ENCODE results near the gene CGB5.
"Not testable (repeated sequence)": the region's sequence is repeated elsewhere in the genome, so short reads cannot be mapped to it uniquely, and the experiment has no call there.

The CGB5 gene

GRCh38 chr19:49017041-49017665 is 26.5 kb upstream of the CGB5 start, which contains the start of gene LHB:
Gene LHB (minus strand): TSS chr19:49017091. CDS start chr19:49017081, 10 bp downstream.
- Mint-ChIP-seq H3K36me3 (peaks cover 25% of the 10 kb centered on the region in 2 donors), H3K27ac (peak within 1 kb of the TSS; percentile 57), H3K4me1 (peaks cover 20 to 41% of the 10 kb centered on the region in 2 donors), H3K4me3 (peak within 1 kb of the TSS; percentile 81 to 86), H3K27me3 (peaks cover 5 to 17% of the 10 kb centered on the region in 2 donors), H3K9me3 (no peaks in the 10 kb centered on the region)
- no peak for ATAC-seq (replicated peaks)
- no peak for DNase-seq

DNA sequence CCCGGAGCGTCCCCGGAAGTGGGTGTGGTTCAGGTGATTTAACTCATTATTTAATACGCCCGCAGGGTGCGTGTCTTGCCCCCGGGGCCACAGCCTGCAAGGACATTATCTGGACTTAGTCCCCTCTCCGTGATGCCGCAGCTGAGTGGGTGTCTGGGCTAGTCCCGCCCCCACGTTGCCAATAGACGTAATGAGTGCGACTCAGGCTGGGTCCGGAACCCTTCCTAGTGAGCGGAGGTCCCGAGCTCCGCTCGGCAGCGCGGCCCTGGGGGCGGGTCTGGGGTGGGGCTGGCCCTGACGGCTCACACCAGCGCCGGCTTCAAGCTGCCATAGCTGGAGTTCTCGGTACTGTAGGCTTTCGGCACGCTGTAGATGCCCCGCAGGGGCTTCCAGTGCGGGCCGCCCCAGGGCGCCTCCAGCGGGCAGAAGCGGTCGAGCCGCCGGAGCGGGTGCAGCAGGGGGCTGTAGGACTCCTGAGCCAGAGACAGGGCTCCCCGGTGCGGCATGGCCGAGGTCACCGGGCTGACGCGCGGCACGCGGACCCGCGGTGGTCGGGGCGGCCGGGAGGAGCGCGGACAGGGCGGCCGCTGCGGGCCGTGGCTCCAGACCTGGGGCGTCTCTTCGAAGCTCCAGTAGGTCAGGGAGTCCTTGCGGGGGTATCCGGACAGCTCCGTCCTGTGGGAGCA is 25.8 kb upstream of the CGB5 start:
- DNase-seq (peak; percentile 64), ATAC-seq (replicated peaks) (peak; percentile 79 to 81)
- peak overlapping the region; percentile 57 for H3K27ac Mint-ChIP-seq
- no peaks in the 10 kb centered on the region for H3K9me3 Mint-ChIP-seq
- peak overlapping the region; percentile 81 to 86 for H3K4me3 Mint-ChIP-seq
- peaks cover 20 to 41% of the 10 kb centered on the region in 2 donors for H3K4me1 Mint-ChIP-seq
- peaks cover 22 to 23% of the 10 kb centered on the region in 2 donors for H3K36me3 Mint-ChIP-seq
- peaks cover 5 to 17% of the 10 kb centered on the region in 2 donors for H3K27me3 Mint-ChIP-seq

GRCh38 chr19:49018388-49019241 is 25.0 kb upstream of the CGB5 start:
- peaks cover 20 to 41% of the 10 kb centered on the region in 2 donors for H3K4me1 Mint-ChIP-seq
- H3K9me3 Mint-ChIP-seq, DNase-seq: not testable (repeated sequence)
- peak overlapping the region; percentile 91 for H3K27ac Mint-ChIP-seq
- H3K36me3 Mint-ChIP-seq = peaks cover 18 to 22% of the 10 kb centered on the region in 2 donors
- peaks cover 5 to 17% of the 10 kb centered on the region in 2 donors for H3K27me3 Mint-ChIP-seq
- H3K4me3 Mint-ChIP-seq = peak overlapping the region; percentile 81 to 86
- peak in 1 of 2 donors; percentile 20 for ATAC-seq (replicated peaks)

GRCh38 chr19:49019242-49019932 is 24.3 kb upstream of the CGB5 start:
- DNase-seq (peak; percentile 48), ATAC-seq (replicated peaks) (peak; percentile 53 to 62)
- H3K4me3 Mint-ChIP-seq = peak overlapping the region; percentile 81 to 86
- H3K27ac Mint-ChIP-seq = peak overlapping the region; percentile 91
- H3K36me3 Mint-ChIP-seq = peaks cover 12 to 16% of the 10 kb centered on the region in 2 donors
- no peaks in the 10 kb centered on the region for H3K9me3 Mint-ChIP-seq
- H3K4me1 Mint-ChIP-seq = peaks cover 20 to 41% of the 10 kb centered on the region in 2 donors
- peaks cover 5 to 17% of the 10 kb centered on the region in 2 donors for H3K27me3 Mint-ChIP-seq

DNA sequence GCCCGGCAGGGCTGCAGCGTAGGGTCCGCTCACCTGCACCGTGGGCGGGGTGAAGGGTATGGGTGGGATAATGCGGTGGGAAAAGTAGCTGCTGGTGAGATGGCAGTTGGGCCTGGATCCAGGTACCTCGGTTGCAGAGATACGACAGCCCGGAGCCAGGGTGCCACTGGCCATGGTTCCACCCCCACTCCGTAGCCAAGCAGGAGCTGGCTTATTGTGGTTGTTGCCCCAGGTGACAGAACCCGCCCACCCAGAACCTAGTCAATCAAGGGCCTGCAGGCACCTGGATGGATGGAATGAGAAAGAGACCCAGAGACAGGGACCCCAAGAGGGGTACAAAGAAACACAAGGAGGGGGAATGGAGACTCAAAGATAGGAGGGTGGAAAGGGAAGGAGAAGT is 23.3 kb upstream of the CGB5 start:
- ATAC-seq (replicated peaks) = no peak
- no peak for DNase-seq
- Mint-ChIP-seq H3K4me3 (no peak overlapping the region), H3K9me3 (no peaks in the 10 kb centered on the region), H3K27me3 (peaks cover 5 to 17% of the 10 kb centered on the region in 2 donors), H3K36me3 (peaks cover 12% of the 10 kb centered on the region in 2 donors), H3K27ac (no peak overlapping the region), H3K4me1 (peaks cover 20 to 41% of the 10 kb centered on the region in 2 donors)

- Mint-ChIP-seq H3K4me1 (peaks cover 20 to 41% of the 10 kb centered on the region in 2 donors), H3K4me3 (no peak overlapping the region), H3K36me3 (peaks cover 4 to 6% of the 10 kb centered on the region in 2 donors), H3K27me3 (peaks cover 5 to 23% of the 10 kb centered on the region in 2 donors), H3K9me3 (no peaks in the 10 kb centered on the region), H3K27ac (no peak overlapping the region)
- no peak for ATAC-seq (replicated peaks)
- DNase-seq = no peak
These were observed 22.4 kb upstream of the CGB5 start for GRCh38 chr19:49020931-49021895.

DNA sequence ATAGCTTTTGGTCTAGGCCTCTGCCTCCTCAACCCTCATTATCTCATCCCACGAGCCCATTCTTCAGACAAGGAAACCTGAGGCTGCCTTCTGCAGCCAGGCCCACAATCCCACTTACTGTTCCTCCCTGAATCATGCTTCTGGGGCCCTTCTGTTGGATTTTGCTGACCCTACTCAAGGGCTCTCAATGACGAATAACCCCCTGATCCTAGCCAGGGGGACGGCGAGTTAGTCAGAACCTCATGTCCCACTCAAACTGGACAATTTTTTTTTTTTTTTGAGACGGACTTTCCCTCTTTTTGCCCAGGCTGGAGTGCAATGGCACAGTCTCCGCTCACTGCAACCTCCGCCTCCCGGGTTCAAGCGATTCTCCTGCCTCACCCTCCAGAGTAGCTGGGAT is 21.5 kb upstream of the CGB5 start:
- Mint-ChIP-seq H3K27ac (no peak overlapping the region), H3K4me3 (no peak overlapping the region), H3K27me3 (peaks cover 5 to 23% of the 10 kb centered on the region in 2 donors), H3K9me3 (no peaks in the 10 kb centered on the region), H3K4me1 (peaks cover 20 to 36% of the 10 kb centered on the region in 2 donors), H3K36me3 (no peaks in the 10 kb centered on the region)
- no peak for ATAC-seq (replicated peaks)
- no peak for DNase-seq

DNA sequence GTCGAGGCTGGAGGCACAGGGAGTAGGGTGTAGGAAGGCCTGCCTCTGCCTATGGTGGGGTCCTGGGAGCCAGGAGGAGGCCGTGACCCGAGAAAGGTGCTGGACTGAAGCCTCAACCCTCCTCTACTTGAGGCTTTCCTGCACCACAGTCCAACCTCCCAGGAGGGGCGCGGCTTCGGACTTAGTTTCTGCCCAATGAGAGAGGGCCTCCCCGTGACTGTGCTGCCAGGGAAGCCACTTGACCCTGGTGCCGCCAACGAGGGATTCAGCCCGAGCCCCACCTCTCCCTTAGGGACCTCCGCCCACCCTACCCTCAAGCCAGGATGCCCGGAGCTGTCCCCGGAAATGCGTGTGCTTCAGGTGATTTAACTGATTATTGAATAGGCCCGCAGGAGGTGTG is 19.4 kb upstream of the CGB5 start, which contains the start of gene CGB3:
Gene CGB3, minus strand, starts transcription at position 101 of the 400 bp plus-strand sequence. CDS start 362 bp downstream, outside the sequence.
- not testable (repeated sequence) for H3K9me3 Mint-ChIP-seq, H3K4me3 Mint-ChIP-seq

DNA sequence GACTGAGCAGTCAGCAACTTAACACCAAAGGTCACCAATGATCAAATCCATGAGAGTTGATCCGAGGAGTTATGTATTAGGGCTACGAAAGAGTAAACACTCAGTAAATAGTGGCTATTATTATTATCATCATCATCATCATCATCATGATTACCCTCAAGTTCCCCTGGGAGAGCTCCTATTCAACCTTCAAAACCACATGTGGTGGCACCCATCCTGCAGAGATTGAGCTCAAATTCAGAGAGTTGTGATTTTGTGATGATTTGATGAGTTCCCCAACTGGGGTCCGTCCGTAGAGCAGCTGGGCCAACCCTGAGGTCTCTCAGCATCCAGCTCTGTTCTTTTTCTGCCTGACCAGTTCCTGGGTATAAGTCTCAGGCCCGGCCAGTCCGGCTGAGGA is 18.6 kb upstream of the CGB5 start:
- H3K9me3 Mint-ChIP-seq; H3K27ac Mint-ChIP-seq; H3K36me3 Mint-ChIP-seq; H3K4me3 Mint-ChIP-seq; ATAC-seq (replicated peaks); DNase-seq: not testable (repeated sequence)
- Mint-ChIP-seq H3K4me1 (peaks cover 11 to 13% of the 10 kb centered on the region in 2 donors), H3K27me3 (peaks cover 0 to 18% of the 10 kb centered on the region in 2 donors)

More for the DNA sequence above, 19.4 kb upstream of the CGB5 start, which contains the start of gene CGB3:
- not testable (repeated sequence) for ATAC-seq (replicated peaks); H3K36me3 Mint-ChIP-seq; DNase-seq; H3K27ac Mint-ChIP-seq
- peaks cover 2 to 19% of the 10 kb centered on the region in 2 donors for H3K27me3 Mint-ChIP-seq
- H3K4me1 Mint-ChIP-seq = peaks cover 13 to 21% of the 10 kb centered on the region in 2 donors

GRCh38 chr19:49025599-49025998 is 18.0 kb upstream of the CGB5 start:
- H3K4me3 Mint-ChIP-seq; H3K27ac Mint-ChIP-seq; H3K4me1 Mint-ChIP-seq; H3K9me3 Mint-ChIP-seq; H3K36me3 Mint-ChIP-seq; ATAC-seq (replicated peaks); DNase-seq: not testable (repeated sequence)
- H3K27me3 Mint-ChIP-seq = peaks cover 0 to 18% of the 10 kb centered on the region in 2 donors

- H3K4me3 Mint-ChIP-seq; ATAC-seq (replicated peaks); H3K36me3 Mint-ChIP-seq; H3K27ac Mint-ChIP-seq; H3K4me1 Mint-ChIP-seq; H3K9me3 Mint-ChIP-seq; DNase-seq: not testable (repeated sequence)
- H3K27me3 Mint-ChIP-seq = peaks cover 7 to 32% of the 10 kb centered on the region in 2 donors
These were observed 15.0 kb upstream of the CGB5 start for GRCh38 chr19:49028686-49029085.

- H3K36me3 Mint-ChIP-seq; H3K4me1 Mint-ChIP-seq; DNase-seq; H3K4me3 Mint-ChIP-seq; ATAC-seq (replicated peaks); H3K27ac Mint-ChIP-seq; H3K9me3 Mint-ChIP-seq: not testable (repeated sequence)
- peaks cover 9 to 37% of the 10 kb centered on the region in 2 donors for H3K27me3 Mint-ChIP-seq
These were observed 13.9 kb upstream of the CGB5 start for GRCh38 chr19:49029749-49030148.

- ATAC-seq (replicated peaks); H3K36me3 Mint-ChIP-seq; H3K27ac Mint-ChIP-seq; DNase-seq; H3K4me3 Mint-ChIP-seq; H3K9me3 Mint-ChIP-seq; H3K4me1 Mint-ChIP-seq: not testable (repeated sequence)
- peaks cover 11 to 39% of the 10 kb centered on the region in 2 donors for H3K27me3 Mint-ChIP-seq
These were observed 13.3 kb upstream of the CGB5 start for GRCh38 chr19:49030323-49030722.

Data from stimulated activated naive B cell treated with anti-CD40 and anti-IgM and Interleukin-4, amounts not matched to agents 10 μg/mL and 1 μg/mL and 100 μg/mL, for 72 hours (primary cell).